HG03378 (cell line): ENCODE measurements around the gene OR6C68.
"Not testable (repeated sequence)": the region's sequence is repeated elsewhere in the genome, so short reads cannot be mapped to it uniquely, and the experiment has no call there.

Source experiments
- ATAC-seq: cut with Tn5 transposase; IDR thresholded peaks from one replicate; pipeline ENCODE4 v1.9.1; 2021; ENCODE audit warnings: mild to moderate bottlenecking, moderate library complexity; ENCODE audit not compliant: unreplicated experiment

Gene OR6C68

GRCh38 chr12:55492078-55492477, at the start of gene OR6C68:
Gene OR6C68 (plus strand): TSS chr12:55492378. CDS start chr12:55492378, 0 bp downstream.
- no peak for ATAC-seq

DNA sequence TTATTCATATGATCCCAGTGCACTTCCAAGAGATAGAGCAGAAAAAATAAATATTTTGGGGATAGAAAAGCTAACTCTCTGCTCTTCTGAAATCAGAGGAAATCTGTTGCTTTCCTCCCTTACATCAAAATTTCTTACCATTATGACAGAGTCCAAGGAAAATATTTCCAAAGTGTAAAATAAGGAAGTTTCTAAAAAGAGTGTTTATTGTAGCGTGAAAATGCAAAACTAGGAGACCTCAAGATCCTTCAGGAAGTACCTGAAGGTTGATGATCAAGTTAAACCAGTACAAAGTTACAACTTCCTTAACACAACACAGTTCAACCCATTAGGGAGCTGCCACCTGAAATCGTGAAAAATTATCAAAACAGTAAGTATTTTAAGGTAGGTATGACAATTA, 48.4 kb upstream of the OR6C68 start, which contains the start of gene OR6C2:
Gene OR6C2, plus strand, starts transcription at position 301 of the 400 bp plus-strand sequence. CDS start 8,138 bp downstream, outside the sequence.
- ATAC-seq: no peak

GRCh38 chr12:55445357-55445756, 46.8 kb upstream of the OR6C68 start:
- ATAC-seq: no peak

DNA sequence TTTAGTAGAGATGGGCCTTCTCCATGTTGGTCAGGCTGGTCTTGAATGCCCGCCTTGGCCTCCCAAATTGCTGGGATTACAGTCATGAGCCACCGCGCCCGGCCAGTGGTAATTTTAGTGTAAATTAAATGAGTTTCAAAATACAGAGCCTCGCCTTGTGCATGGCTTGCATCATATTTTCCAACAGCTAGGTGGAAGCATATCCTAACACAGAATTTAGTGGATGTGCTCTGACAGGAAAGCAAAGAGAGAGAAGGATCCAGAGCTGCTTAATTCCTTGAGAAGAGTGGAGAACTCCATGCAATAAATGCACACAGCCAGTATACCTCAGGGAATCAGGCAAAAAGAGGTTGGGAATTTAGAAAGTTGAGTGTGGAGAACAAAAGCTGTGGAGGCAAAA, 45.9 kb upstream of the OR6C68 start:
- no peak for ATAC-seq

GRCh38 chr12:55448825-55449224, 43.4 kb upstream of the OR6C68 start:
- no peak for ATAC-seq

DNA sequence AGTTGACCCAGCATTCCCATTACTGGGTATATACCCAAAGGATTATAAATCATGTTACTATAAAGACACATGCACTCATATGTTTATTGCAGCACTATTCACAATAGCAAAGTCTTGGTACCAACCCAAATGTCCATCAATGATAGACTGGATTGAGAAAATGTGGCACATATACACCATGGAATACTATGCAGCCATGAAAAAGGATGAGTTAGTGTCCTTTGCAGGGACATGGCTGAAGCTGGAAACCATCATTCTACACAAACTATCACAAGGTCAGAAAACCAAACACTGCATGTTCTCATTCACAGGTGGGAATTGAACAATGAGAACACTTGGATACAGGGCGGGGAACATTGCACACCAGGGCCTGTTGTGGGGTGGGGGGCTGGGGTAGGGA, 27.3 kb upstream of the OR6C68 start:
- not testable (repeated sequence) for ATAC-seq

- peak; percentile 60 for ATAC-seq
Measured at GRCh38 chr12:55467836-55468235, 24.3 kb upstream of the OR6C68 start.

DNA sequence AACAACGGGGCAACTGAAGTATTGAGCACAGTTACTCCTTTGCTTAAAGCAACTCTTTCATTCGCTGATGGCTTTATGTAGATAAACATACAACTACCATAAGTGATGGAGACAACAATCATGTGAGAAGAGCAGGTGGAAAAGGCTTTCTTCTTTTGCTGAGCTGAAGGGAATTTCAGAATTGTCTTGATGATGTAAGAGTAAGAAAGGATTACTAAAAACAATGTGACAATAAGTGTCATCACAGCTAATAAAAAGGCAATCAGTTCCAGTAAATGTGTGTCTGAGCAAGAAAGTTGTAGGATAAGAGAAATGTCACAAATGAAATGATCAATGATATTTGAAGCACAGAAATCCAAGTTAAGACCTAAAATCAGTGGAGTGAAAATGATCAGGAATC, 22.9 kb upstream of the OR6C68 start:
- no peak for ATAC-seq

DNA sequence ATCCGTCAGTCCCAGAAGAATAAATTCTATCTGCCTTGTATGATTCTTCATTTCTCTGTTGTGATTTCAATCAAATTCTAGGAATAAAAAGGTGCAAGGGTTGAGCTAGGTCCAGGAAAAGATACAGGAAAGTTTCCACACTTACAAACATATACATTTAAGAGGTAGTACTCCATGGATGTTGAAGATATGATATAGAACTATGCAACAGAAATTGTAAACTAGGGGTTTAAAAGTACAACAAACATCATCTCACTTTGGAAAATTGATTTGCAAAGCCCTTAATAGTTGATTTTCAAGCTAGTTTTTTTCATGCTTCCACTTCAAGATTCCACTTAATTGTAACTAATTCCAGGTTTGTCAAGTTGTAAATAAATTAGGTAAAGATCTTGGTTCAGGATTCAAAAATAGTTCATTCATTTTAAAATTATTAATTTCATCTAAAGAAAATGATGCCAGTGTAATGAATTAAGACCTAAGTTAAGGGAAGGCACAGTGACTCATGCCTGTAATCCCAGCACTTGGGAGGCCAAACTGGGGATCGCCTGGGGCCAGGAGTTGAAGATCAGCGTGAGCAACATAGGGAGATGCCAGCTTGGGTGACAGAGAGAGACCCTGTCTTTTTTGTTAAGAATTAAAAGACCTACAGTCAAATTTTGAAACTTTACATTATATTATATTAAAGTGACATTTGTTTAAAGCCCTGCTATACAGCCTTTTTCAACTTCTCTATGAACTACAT, 21.9 kb upstream of the OR6C68 start, which contains the start of gene OR6C70:
Gene OR6C70, minus strand, starts transcription at position 51 of the 742 bp plus-strand sequence. Its CDS starts 0 bp downstream, at position 51.
- ATAC-seq: no peak

DNA sequence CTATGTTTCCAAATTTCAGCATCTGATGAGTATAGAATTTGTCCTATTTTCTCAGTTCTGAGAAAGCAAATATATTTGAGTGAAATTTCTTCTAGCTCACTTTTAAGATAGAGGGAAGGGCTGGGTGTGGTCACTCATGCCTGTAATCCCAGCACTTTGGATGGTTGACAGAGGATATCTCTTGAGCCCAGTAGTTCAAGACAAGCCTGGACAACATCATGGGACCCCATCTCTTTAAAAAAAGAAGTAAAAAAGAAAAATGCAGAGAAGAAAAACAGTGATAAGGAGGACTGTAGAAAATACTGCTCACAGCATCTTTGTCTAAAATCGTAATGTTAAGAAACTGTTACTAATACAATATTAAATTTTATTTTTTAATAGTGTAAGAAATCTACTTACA, 19.9 kb upstream of the OR6C68 start:
- no peak for ATAC-seq

DNA sequence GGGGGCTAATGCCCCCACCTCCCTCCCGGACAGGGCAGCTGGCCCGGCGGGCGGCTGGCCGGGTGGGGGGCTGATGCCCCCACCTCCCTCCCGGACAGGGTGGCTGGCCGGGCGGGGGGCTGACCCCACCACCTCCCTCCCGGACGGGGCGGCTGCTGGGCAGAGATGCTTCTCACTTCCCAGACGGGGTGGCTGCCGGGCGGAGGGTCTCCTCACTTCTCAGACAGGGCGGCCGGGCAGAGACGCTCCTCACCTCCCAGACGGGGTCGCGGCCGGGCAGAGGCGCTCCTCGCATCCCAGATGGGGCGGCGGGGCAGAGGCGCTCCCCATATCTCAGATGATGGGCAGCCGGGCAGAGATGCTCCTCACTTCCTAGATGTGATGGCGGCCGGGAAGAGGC, 13.0 kb upstream of the OR6C68 start:
- not testable (repeated sequence) for ATAC-seq

- ATAC-seq: not testable (repeated sequence)
Measured at GRCh38 chr12:55484284-55484683, 7.9 kb upstream of the OR6C68 start.

- no peak for ATAC-seq
Measured at GRCh38 chr12:55495490-55495889, 3.3 kb downstream of the OR6C68 start.

DNA sequence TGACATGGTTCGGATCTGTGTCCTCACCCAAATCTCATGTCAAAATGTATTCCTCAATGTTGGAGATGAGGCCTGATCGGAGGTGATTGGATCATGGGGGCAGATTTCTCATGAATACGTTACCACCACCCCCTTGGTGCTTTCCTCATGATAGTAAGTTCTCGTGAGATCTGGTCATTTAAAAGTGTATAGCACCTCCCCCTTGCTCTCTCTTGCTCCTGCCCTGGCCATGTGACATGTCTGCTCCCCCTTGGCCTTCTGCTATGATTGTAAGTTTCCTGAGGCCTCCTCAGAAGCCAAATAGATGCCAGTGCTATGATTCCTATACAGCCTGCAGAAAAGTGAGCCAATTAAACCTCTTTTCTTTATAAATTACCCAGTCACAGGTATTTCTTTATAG, 7.1 kb downstream of the OR6C68 start:
- no peak for ATAC-seq

DNA sequence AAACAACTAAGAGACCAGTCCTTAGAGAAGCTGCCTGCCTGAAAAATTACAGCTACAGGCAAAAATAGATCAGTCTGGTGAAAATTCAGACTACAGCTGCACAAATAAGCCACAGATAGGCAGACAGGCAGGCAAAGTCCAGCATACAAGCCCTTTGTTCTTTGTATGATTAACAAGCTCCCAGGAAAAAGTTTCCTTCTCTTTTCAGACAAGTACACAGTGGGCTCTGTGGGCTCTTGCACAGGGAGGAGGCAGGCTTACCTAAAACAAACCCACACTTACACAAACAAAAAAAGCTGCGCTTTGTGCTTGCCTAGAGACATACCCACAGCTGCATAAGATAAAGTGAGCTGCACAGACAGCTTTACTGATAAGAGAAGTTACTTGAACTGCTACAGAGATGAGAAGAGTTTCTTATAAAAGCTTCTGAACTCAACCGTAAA, 7.7 kb downstream of the OR6C68 start:
- no peak for ATAC-seq

DNA sequence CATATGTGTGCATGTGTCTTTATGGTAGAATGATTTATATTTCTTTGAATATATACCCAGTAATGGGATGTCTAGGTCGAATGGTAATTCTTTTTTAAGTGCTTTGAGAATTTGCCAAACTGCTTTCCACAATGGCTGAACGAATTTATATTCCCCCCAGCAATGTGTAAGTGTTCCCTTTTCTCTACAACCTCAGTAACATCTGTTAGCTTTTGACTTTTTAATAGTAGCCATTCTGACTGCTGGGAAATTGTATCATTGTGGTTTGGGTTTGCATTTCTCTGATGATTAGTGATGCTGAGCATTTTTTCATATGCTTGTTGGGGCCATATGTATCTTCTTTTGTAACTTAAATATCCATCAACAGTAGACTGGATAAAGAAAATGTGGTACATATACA, 9.4 kb downstream of the OR6C68 start:
- ATAC-seq: no peak

- ATAC-seq: no peak
Measured at GRCh38 chr12:55515696-55516095, 23.5 kb downstream of the OR6C68 start.

DNA sequence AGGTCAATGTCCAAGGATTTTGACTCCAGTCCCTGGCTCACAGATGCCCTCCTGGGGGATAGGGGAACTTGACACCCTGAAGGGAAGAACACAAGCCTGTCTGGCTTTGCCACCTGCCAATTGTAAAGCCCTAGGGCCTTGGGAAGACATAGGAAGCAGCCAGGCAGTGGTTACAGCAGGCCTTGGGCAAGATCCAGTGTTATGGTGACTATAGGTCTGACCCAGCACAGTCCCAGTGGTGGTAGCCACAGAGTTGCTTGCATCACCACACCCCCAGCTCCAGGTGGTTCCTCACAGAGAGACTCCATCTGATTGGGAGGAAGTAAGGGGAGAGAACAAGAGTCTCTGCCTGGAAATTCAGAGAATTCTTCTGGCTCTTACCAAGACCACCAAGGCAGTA, 24.2 kb downstream of the OR6C68 start:
- no peak for ATAC-seq
